ENCODE results near the gene SMIM35.
"Not testable (repeated sequence)": the region's sequence is repeated elsewhere in the genome, so short reads cannot be mapped to it uniquely, and the experiment has no call there.

Gene SMIM35

DNA sequence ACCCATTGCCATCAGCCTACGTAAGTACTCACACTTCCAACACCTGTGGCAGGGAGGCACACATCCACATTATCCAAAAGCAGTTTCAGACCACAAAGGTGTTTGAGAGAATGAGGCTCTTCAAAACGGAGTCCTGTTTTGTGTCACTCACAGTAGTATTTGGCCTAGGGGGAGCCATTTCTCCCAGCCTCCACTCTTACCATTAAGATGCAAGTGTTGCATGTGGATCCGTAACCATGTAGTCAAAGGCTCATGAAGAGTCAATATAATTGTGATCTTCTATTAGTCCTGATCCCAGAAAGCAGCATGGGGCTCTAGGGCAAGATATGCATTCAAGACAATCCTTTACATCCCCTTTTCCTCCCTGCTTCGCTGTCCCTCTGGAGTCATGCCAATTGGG, 59.1 kb downstream of the SMIM35 start:
- no peak for DNase-seq (ENCODE audit: low spot score)

- no peak for DNase-seq (ENCODE audit: low spot score)
Observed at GRCh38 chr11:118021146-118021545, 65.6 kb downstream of the SMIM35 start.

DNA sequence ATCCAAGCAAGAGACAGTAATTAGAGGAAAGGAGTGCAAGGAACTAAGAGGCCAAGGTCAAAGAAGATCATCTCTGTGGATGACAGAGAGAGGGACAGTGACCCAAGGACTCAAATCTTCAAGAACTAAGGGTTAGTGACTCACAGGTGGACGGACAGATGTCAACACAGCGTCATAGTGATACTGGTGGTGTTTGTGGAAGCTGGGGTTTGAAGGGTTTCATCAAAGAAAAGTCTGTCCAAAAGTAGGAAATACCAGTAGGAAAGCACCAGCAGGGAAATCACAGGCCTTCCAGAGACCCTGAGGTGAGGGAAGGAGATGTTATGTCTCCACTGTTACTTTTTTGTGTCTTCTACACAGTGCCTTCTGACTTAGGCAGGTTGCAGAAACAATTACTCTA, 68.4 kb downstream of the SMIM35 start:
- DNase-seq (ENCODE audit: low spot score) = no peak

- DNase-seq (ENCODE audit: low spot score) = no peak
Observed at GRCh38 chr11:118017631-118018315, 69.0 kb downstream of the SMIM35 start.

- no peak for DNase-seq (ENCODE audit: low spot score)
Observed at GRCh38 chr11:118017111-118017510, 69.7 kb downstream of the SMIM35 start.

DNA sequence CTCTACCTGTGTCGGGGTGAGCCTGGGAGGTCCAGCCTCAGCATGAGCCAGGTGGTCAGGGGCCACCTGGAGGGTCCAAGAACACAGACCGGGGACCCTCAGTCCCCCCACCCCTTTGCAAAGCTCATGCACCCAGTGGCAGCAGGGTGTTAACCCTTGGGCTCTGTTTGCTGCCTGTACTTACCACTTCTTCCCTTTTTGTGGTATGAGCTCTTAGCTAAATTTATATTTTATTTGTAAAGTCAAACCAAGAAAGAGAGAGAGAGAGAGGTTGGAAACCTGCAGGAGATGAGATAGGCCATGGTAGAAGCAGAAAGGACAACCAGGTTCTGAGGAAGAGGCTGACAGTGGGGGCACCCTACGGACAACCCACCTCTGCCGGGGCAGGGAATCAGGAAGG, 70.7 kb downstream of the SMIM35 start:
- DNase-seq (ENCODE audit: low spot score) = no peak

DNA sequence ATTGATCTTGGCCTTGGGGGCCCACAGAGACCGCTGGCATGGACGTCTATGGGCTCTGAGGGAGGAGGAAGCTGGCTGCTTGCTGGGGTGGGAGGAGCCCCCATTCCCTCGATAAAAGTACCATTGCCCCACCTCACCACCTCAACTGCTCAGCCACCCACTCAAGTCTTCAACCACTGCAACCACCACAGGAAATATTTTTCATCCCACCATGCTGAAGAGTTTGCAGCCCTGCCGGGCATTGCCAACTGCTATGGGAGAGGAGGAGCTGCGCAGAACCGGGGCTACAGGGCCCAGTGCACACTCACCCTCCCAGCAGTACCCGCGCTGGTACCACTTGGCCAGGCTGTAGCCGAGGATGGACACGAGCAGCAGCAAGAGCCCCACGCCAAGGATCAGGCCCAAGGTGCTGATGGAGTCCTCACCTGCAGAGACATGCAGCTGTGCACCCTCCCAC, 71.3 kb downstream of the SMIM35 start:
- DNase-seq (ENCODE audit: low spot score) = no peak

DNA sequence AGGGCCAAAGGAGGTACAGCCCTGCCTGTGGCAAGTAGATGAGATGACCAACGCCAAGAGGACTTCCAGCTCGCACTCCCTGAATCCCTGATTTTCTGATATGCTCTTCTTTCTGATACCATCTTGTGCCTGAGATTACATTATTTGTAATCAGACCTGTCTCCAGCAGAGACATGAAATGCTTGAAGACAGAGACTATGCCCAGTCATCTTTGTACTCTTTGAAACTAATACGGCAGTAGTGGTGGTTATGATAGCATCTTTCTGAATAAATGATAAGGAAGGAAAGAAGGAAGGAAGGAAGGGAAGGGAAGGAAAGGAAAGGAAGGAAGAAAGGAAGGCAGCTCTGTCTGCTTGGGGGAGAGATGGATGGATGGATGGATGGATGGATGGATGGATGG, 72.7 kb downstream of the SMIM35 start:
- DNase-seq (ENCODE audit: low spot score) = no peak

- DNase-seq (ENCODE audit: low spot score) = no peak
Observed at GRCh38 chr11:118012083-118012669, 74.6 kb downstream of the SMIM35 start.

DNA sequence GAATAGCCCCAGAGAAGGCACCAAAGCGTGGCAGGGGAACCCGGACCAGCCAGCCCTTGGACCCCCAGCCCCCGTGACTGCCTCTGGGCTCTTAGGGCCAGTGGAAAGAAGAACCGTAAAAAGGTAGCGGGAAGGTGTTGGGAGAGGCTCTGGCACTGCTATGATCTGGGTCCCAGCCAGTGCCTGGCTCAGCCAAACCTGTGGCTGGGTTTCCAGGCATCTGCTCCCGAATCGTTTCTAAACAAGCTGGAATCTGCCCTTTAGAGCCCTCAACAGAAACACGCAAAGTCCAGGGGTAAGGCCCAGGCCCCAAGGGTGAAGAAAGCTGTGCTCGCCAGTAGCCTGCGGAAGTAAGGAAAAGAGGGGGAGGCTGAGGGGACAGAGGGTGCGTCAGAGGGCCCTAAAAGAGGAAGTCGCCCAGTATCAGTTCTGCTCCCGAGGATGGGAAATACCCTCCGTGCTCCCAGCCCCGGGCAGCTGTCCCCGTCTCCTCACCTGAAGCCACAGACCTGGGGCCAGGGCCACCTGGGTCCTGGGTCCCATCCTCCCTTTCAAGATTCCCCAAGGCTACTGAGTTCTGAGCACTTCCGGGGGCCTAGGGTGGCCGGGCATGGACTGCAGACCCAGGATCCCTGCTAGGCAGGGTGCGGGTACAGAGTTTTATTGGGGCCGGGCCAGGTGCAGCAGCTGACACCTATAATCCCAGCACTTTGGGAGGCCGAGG, 75.9 kb downstream of the SMIM35 start:
- DNase-seq (ENCODE audit: low spot score) = no peak

DNA sequence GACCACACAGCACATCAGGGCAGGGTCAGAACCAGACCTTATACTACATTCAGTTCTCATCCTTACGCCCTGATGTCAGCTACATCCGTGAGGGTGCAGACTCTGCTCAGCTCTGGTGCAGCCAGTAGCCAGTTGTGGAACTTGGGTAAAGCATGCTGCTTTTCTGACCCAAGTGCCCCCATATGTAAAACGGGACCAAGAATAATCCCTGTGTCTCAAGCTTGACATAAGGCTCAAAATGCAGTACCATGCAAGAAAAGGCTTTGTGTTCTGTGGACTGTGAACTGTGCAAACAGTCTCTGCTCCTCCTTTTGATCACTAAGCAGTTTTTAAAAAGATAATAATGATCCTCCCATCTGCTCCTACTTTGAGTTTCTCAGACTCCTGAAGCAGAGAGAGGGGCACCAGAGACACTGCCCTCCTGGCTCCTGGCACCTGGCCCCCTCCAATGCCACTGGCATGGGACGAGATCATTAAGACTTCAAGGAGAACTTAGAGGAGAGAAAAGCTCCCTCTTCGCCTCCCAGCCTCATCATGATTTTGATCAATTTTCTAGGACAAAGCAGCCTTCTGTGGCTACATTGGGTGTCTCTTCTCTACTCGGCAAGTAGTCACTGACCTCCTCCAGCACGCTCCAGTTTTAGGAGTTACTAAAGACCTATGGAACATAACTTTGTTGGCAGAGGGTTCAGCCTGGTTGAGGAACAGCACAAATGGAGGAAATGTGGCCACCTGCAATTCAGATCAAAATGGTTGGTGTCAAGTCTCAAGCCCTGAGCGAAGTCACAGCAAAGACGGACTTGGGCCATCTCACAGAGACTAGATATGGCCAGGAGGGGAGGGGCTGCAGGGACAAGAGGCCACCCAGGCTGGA, 76.7 kb downstream of the SMIM35 start:
- no peak for DNase-seq (ENCODE audit: low spot score)

DNA sequence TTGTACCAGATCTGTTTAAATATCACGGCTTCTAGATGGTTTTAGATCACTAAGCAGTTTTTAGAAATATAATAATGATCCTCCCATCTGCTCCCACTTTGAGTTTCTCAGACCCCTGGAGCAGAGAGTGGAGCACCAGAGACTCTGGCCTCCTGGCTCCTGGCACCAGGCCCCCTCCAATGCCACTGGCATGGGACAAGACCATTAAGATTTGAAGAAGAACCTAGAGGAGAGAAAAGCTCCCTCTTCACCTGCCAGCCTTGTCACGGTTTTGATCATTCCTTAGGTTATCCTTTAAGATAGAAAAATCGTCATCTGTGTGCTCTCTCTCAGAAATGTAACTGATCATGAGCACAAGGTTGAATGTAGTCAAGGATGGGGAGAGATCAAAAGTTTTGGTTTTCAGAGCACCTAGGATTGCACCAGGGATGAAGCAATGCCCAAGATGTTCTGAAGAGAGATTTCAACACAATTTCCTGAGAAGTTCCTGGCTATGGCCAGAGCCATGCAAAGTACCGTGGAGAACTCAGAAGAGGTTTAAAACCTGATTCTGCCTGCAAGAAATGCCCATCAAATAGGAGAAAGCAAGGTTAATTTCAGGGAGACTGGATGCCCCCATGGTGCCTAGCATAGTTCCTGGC, 78.4 kb downstream of the SMIM35 start:
- DNase-seq (ENCODE audit: low spot score) = no peak

DNA sequence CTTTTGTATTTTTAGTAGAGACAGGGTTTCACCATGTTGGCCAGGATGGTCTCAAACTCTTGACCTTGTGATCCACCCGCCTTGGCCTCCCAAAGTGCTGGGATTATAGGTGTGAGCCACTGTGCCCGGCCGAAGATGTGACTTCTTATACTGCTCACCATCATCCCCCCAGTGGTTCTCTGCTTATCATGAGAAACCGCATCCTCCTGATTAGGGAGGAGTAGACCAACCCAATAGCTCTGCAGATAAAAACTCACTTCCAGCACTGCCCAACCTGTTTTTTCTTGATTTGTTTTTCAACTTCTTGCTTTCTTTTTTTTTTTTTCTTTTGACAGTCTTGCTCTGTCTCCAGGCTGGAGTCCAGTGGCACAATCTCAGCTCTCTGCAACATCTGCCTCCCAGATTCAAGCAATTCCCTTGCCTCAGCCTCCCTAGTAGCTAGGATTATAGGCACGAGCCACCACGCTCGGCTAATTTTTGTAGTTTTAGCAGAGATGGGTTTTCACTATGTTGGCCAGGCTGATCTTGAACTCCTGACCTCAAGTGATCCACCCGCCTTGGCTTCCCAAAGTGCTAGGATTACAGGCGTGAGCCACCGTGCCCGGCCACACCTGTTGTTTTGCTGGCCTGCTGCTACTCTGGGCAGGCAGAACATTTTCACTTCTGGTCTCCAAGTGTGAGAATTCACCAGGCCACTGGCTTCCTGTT, 79.0 kb downstream of the SMIM35 start:
- not testable (repeated sequence) for DNase-seq (ENCODE audit: low spot score)

GRCh38 chr11:118007040-118007439, 79.7 kb downstream of the SMIM35 start:
- DNase-seq (ENCODE audit: low spot score) = no peak

DNA sequence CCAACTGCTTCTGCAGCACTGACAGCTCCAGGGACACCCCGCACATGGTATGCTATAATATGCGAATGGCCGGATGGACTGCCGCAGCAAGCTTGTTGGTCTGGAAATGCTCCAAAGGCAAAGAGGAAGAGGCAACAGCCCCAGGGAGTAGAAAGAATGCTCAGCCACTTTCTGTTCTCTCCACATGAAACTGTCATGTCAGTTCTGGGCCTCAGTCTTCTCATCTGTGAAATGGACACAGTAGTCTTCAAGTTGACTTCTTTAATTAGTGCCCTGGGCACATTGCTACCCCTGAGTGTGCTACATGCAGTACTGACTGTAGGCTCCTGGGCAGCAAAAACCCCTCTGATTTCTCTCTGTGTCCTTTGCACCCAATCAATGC, 80.6 kb downstream of the SMIM35 start:
- DNase-seq (ENCODE audit: low spot score) = no peak

- no peak for DNase-seq (ENCODE audit: low spot score)
Observed at GRCh38 chr11:118005224-118006152, 81.3 kb downstream of the SMIM35 start.

DNA sequence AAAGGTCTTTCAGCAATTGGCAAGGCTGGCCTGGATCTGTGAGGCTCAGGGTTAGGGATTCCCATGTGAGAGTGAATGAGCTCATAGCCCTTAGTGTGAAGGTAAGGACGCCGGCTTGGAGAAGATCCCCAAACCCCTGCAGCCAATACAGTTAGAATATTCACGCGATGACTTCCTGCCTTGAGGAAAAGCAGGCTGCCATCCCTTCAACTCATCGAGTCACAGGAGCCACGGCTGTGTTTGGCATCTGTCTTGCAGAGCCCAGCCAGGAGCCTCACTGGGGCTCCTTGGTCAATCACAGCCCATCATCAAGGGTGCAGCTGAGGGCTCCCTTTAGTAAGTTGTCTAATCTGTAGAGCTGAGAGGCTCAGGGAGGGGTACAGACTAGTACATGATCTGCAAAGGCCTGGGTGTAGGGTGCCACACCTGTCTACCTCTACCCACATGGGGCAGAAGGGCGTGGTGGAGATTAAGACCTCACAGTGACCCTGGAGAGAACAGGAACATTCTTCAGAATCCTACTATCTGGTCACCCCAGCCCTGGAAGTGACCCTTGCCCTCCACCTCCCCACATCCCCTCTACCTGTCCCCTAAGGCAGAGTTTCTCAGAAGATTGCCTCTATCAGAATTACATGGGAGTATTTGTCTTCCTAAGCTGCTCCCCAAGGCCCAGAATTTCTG, 82.1 kb downstream of the SMIM35 start:
- DNase-seq (ENCODE audit: low spot score) = no peak

DNA sequence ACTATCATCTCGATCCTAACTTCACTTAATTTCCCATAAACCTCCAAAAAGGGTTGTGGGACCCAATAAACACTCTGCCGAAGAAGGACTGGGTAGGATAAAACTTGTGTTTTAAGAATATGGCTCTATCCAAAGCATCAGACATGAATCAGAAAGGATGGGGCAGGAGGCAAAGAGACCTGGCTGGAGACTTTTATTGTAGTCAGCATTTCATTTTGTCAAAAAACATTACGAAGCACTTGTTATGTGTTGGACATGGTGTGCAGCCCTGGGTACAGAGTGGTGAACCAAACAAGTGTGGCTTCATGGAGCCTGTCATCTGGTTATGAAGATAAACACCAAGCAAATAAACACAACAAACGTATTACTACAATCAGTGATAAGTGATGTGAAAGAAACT, 83.3 kb downstream of the SMIM35 start:
- no peak for DNase-seq (ENCODE audit: low spot score)

All from hematopoietic multipotent progenitor cell treated with erythropoietin and hydrocortisone succinate and interleukin-3 and kit ligand, for 15 days (in vitro differentiated cells).